Mesenchymal stem cell (in vitro differentiated cells and primary cell): ENCODE results near the gene EFNA5.

Source experiments
- DNase-seq: peaks from one replicate; pipeline ENCODE4 v3.0.0-alpha.2; 2013
- H2AFZ ChIP-seq: one replicate; pipeline ENCODE4 v1.6.1; 2013; ENCODE audit warnings: low read depth, mild to moderate bottlenecking, control low read depth, inconsistent platforms, low read length, moderate library complexity
- H2AK5ac ChIP-seq: 2 replicates; pipeline ENCODE4 v1.6.1; 2013; ENCODE audit warnings: low read length, moderate library complexity, mild to moderate bottlenecking, inconsistent platforms; ENCODE audit not compliant: severe bottlenecking
- H2BK120ac ChIP-seq: one replicate; pipeline ENCODE4 v1.6.1; 2013; ENCODE audit warnings: low read depth, mild to moderate bottlenecking, inconsistent platforms, low read length, moderate library complexity
- H2BK12ac ChIP-seq, 2 experiments: one replicate each; pipeline ENCODE4 v1.6.1; 2013; ENCODE audit warnings: inconsistent platforms in 2 of 2, low read length in 2 of 2, mild to moderate bottlenecking in 2 of 2, moderate library complexity in 2 of 2, control low read depth in 1 of 2
- H2BK15ac ChIP-seq: one replicate; pipeline ENCODE4 v1.6.1; 2013; ENCODE audit warnings: mild to moderate bottlenecking, low read depth, inconsistent platforms; ENCODE audit not compliant: poor library complexity, severe bottlenecking
- H2BK5ac ChIP-seq: 2 replicates; pipeline ENCODE4 v1.6.1; 2013; ENCODE audit warnings: low read depth, mild to moderate bottlenecking, low read length, control low read depth, inconsistent platforms; ENCODE audit not compliant: poor library complexity, severe bottlenecking
- H3K14ac ChIP-seq, 2 experiments: one replicate each; pipeline ENCODE4 v1.6.1; 2013; ENCODE audit warnings: inconsistent platforms in 2 of 2, low read length in 2 of 2, control low read depth in 1 of 2, mild to moderate bottlenecking in 1 of 2, moderate library complexity in 1 of 2
- H3K18ac ChIP-seq, 2 experiments: one replicate each; pipeline ENCODE4 v1.6.1; 2013; ENCODE audit warnings: inconsistent platforms in 2 of 2, low read length in 2 of 2, control low read depth in 1 of 2, low read depth in 1 of 2, mild to moderate bottlenecking in 1 of 2
- H3K23ac ChIP-seq, 2 experiments: one replicate each; pipeline ENCODE4 v1.6.1; 2013; ENCODE audit warnings: inconsistent platforms in 2 of 2, low read length in 2 of 2, mild to moderate bottlenecking in 2 of 2, moderate library complexity in 2 of 2, control low read depth in 1 of 2
- H3K27ac ChIP-seq: 2 replicates; pipeline ENCODE4 v1.5.1; 2013; ENCODE audit warnings: mild to moderate bottlenecking, moderate library complexity, low read length, control low read depth, inconsistent platforms; ENCODE audit not compliant: poor library complexity, severe bottlenecking
- H3K27me3 ChIP-seq, 2 experiments: 2 replicates each; pipeline versions ENCODE4 v1.6.1 to v1.7.0; 2013; ENCODE audit warnings: low read length in 2 of 2, mild to moderate bottlenecking in 2 of 2, moderate library complexity in 2 of 2, control low read depth in 1 of 2, inconsistent platforms in 1 of 2; ENCODE audit not compliant: control insufficient read depth in 1 of 2, insufficient read depth in 1 of 2
- H3K36me3 ChIP-seq, 2 experiments: 2 replicates each; pipeline versions ENCODE4 v1.6.1 to v1.7.0; 2013; ENCODE audit warnings: low read length in 2 of 2, control low read depth in 1 of 2, inconsistent platforms in 1 of 2, low read depth in 1 of 2, mild to moderate bottlenecking in 1 of 2; ENCODE audit not compliant: insufficient read depth in 2 of 2, control insufficient read depth in 1 of 2
- H3K4ac ChIP-seq, 2 experiments: one replicate each; pipeline ENCODE4 v1.6.1; 2013; ENCODE audit warnings: inconsistent platforms in 2 of 2, low read length in 2 of 2, mild to moderate bottlenecking in 2 of 2, moderate library complexity in 2 of 2, control low read depth in 1 of 2, low read depth in 1 of 2
- H3K4me1 ChIP-seq: 2 replicates; pipeline ENCODE4 v1.6.1; 2013; ENCODE audit warnings: low read depth, low read length, control low read depth; ENCODE audit not compliant: control insufficient read depth, insufficient read depth
- H3K4me2 ChIP-seq: 2 replicates; pipeline ENCODE4 v1.6.1; 2013; ENCODE audit warnings: low read length, mild to moderate bottlenecking, inconsistent platforms; ENCODE audit not compliant: poor library complexity, severe bottlenecking
- H3K4me3 ChIP-seq, 2 experiments: 2 replicates each; pipeline versions ENCODE4 v1.5.1 to v1.7.0; 2013; ENCODE audit warnings: low read length in 2 of 2, mild to moderate bottlenecking in 2 of 2, control low read depth in 1 of 2, low read depth in 1 of 2; ENCODE audit not compliant: insufficient read depth in 1 of 2
- H3K79me1 ChIP-seq: replicated peaks from 2 replicates; pipeline ENCODE4 v1.6.1; 2013; ENCODE audit warnings: mild to moderate bottlenecking, control low read depth, low read length, inconsistent platforms; ENCODE audit not compliant: poor library complexity, severe bottlenecking
- H3K9ac ChIP-seq: 2 replicates; pipeline ENCODE4 v1.7.0; 2013; ENCODE audit warnings: mild to moderate bottlenecking, low read length, moderate library complexity
- H3K9me3 ChIP-seq: 2 replicates; pipeline ENCODE4 v1.7.0; 2013; ENCODE audit warnings: mild to moderate bottlenecking, low read length; ENCODE audit not compliant: control insufficient read depth
- H4K8ac ChIP-seq: one replicate; pipeline ENCODE4 v1.6.1; 2013; ENCODE audit warnings: inconsistent platforms, mild to moderate bottlenecking, low read length, moderate library complexity
- H4K91ac ChIP-seq: one replicate; pipeline ENCODE4 v1.6.1; 2013; ENCODE audit warnings: mild to moderate bottlenecking, low read length, inconsistent platforms
- WGBS: methylation state at CpG from one replicate; pipeline ENCODE4 v1.1.7; 2013; ENCODE audit warnings: mixed read lengths; 5-methylcytosine and 5-hydroxymethylcytosine counted together

EFNA5 gene

DNA sequence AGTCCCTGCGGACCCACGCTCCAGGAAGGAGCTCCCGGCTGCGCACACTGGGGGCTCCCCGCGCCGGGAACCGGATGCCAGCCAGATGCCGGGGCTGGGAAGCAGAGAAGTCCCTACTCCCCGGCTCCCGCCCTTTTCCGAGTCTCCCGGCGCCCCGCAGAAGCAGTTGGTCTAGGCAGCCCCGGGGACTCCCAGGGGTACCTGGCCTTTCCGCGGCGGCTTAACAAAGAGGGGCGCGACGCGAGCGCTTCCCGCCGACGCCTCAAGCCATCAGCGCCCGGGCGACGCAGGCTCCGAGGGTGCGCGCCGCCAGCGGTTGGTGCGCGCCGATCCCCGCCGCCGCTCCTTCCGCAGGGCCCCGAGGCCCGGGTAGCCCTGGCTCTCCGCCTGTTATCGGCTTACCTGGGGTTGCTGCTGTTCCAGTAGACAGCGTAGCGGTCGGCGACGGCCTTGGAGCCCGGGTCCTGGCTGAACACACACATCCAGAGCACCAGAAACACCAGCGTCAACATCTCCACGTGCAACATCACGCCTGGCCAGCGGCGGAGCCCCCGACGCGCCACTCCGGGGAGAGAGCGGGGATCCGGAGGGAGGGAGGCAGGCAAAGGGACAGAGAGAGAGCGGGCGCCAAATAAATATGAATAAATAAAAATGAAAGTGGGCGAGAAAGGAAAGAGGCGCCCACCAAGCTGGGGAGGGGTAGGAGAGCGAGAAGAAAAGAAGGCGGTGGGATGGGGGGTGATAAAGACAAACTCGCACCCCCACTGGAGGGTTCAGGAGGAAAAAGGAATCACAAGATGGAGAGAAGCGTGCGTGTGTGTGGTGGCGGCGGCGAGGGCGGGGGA is 428 bp downstream of the EFNA5 start:
- Histone ChIP-seq H3K27me3 (no peaks in the 10 kb centered on the region), H3K23ac (no peak overlapping the region), H3K79me1 (no peaks in the 10 kb centered on the region), H2BK15ac (peak overlapping the region; percentile 89), H3K18ac (peak overlapping the region; percentile 74 to 92), H2BK12ac (peak overlapping the region in 1 of 2 experiments; percentile 60), H3K4ac (peak overlapping the region in 1 of 2 experiments; percentile 91), H3K14ac (peak overlapping the region in 1 of 2 experiments; percentile 87), H2AFZ (peak overlapping the region; percentile 36), H3K27ac (peak overlapping the region; percentile 83), H2AK5ac (no peak overlapping the region), H3K9me3 (no peaks in the 10 kb centered on the region), H3K4me2 (peak overlapping the region; percentile 91), H3K9ac (peak overlapping the region; percentile 89), H2BK5ac (peak overlapping the region; percentile 87), H4K8ac (peak overlapping the region; percentile 39), H3K4me3 (peak overlapping the region; percentile 88 to 96), H2BK120ac (peak overlapping the region; percentile 90), H3K36me3 (no peaks in the 10 kb centered on the region), H4K91ac (peak overlapping the region; percentile 73), H3K4me1 (peaks cover 1% of the 10 kb centered on the region)
- WGBS: under 1% methylated on average over 61 of the region's 77 CpGs
- DNase-seq: peak; percentile 58

DNA sequence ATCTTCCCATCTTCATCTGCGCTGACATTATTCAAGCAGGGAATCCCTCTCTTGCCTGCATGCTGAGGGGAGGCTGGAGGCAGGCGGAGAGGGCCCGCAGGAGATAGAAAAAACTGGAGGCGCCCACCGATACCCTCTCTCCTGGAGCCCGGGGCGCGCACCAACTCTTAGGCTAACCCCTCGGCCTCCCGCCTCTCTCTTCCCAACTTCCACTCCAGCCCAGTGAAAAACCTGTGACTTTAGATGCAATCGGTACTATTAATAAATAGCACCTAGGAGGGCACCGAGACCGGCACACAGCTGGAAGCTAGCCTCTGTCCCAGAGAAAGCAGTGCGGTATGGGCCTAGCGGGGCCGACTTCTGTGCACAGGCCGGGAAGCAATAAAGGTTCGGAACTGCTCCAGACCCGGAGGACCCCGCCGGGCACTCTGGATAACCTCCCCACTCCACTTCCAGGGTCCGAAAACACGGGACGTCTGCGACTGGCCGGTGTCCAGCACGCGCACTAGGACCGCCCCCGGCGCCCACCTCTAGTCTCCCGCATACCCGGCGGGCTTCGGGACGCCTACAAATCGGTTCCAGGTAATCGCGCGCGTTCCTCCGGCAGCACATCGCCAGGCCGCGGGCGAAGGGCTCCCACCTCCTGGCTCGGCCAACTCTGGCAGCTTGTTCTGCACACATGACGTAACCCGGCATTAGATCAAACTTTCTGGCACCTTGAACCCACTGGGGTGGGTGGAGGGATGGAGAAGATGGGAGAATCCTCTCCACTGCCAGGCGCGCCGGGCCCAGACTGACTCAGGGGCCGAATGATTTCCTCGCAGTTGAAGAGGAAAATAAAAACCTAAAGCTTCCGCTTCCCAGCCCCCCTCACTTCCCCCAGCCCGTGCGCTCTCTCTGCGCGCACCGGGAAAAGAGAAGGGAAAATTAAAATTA is 1.4 kb downstream of the EFNA5 start:
- H2AFZ ChIP-seq: peak overlapping the region; percentile 76
- H3K14ac ChIP-seq: peak overlapping the region in 1 of 2 experiments; percentile 48
- peak overlapping the region in 1 of 2 experiments; percentile 23 for H3K23ac ChIP-seq
- DNase-seq: peak; percentile 47
- no peaks in the 10 kb centered on the region for H3K36me3 ChIP-seq
- WGBS: under 1% methylated on average over 49 of the region's 60 CpGs
- H3K4me3 ChIP-seq: peak overlapping the region; percentile 88 to 96
- H3K18ac ChIP-seq: peak overlapping the region; percentile 26 to 85
- peak overlapping the region; percentile 45 for H3K27ac ChIP-seq
- peak overlapping the region; percentile 19 for H4K8ac ChIP-seq
- H3K27me3 ChIP-seq: no peaks in the 10 kb centered on the region
- H3K4me2 ChIP-seq: peak overlapping the region; percentile 66
- H3K79me1 ChIP-seq: no peaks in the 10 kb centered on the region
- H3K4me1 ChIP-seq: peaks cover 1% of the 10 kb centered on the region
- H3K4ac ChIP-seq: peak overlapping the region in 1 of 2 experiments; percentile 24
- H2AK5ac ChIP-seq: no peak overlapping the region
- peak overlapping the region; percentile 39 for H2BK5ac ChIP-seq
- no peaks in the 10 kb centered on the region for H3K9me3 ChIP-seq
- H2BK15ac ChIP-seq: peak overlapping the region; percentile 26
- peak overlapping the region in 1 of 2 experiments; percentile 73 for H2BK12ac ChIP-seq
- peak overlapping the region; percentile 90 for H2BK120ac ChIP-seq
- H4K91ac ChIP-seq: peak overlapping the region; percentile 6
- H3K9ac ChIP-seq: peak overlapping the region; percentile 89

DNA sequence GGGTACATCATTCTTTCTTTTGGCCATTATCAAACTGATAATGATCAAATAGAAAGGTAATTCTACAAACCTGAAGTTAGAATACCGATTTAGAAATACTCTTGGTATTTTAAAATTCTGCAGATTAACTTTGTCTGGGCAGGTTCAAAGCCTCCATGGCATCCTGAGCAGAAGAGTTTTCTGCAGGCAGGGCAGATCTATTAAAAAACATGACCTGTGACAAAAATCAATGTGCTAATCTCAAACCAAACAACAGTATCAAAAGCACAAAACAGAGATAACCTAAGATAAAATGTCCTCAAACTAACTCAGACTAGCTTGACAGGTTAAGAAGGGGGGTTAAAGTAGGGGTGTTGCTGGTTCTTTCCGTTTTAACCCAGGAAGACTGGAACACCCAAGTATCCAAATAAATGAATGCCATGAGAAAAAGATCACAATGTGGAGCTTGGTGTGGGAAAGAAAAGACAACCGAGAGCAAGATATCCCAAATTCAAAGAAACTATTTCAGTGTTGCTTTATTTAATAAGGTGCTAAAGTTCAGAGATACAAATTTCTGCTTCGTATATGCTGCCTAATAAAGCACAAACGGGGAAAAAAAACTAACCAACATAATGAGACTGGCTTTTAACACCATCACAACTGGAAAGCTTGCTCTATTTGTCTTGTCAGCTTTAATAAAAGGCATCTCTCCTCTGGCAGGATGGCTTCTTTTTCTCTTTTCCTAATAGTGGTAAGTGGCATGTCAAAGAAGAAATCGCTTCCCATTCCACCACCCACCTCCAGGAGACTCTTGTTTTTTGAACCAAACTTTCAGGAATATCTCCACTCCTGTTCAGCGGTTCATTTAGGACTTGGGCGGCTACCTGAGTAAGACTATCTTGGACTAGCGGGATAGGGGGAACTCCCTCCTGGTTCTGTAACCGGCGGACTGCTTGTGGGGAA is 2.3 kb downstream of the EFNA5 start:
- Histone ChIP-seq H3K9me3 (no peaks in the 10 kb centered on the region), H3K27me3 (no peaks in the 10 kb centered on the region), H3K27ac (peak overlapping the region; percentile 45), H2AFZ (peak overlapping the region; percentile 76), H2BK120ac (no peak overlapping the region), H2BK5ac (no peak overlapping the region), H4K91ac (no peak overlapping the region), H3K14ac (no peak overlapping the region), H3K9ac (peak overlapping the region; percentile 89), H2AK5ac (no peak overlapping the region), H2BK12ac (no peak overlapping the region), H3K18ac (no peak overlapping the region), H3K79me1 (no peaks in the 10 kb centered on the region), H3K4me1 (peaks cover 1% of the 10 kb centered on the region), H3K4me2 (peak overlapping the region; percentile 66), H2BK15ac (no peak overlapping the region), H3K23ac (no peak overlapping the region), H3K4me3 (peak overlapping the region; percentile 88 to 96), H4K8ac (no peak overlapping the region), H3K4ac (no peak overlapping the region), H3K36me3 (no peaks in the 10 kb centered on the region)
- WGBS: 23% methylated on average over 9 of the region's 11 CpGs
- peak; percentile 29 for DNase-seq
